GM12874 (cell line): Measurements from ENCODE around the gene CDK5RAP1.

ENCODE experiments used
- CTCF ChIP-seq: IDR thresholded peaks from 2 replicates; pipeline ENCODE4 v1.5.1; 2011; ENCODE audit warnings: low read depth, mild to moderate bottlenecking, control low read depth, low read length, moderate library complexity; ENCODE audit not compliant: insufficient read depth

The CDK5RAP1 gene

GRCh38 chr20:33401921-33402369 is 626 bp upstream of the CDK5RAP1 start:
- no peak for TF ChIP-seq CTCF

- no peak for TF ChIP-seq CTCF
Measured at GRCh38 chr20:33400812-33401183, 521 bp downstream of the CDK5RAP1 start.

GRCh38 chr20:33399924-33400323 is 1.4 kb downstream of the CDK5RAP1 start:
- no peak for TF ChIP-seq CTCF

GRCh38 chr20:33394718-33395117 is 6.6 kb downstream of the CDK5RAP1 start:
- TF ChIP-seq CTCF, result no peak

GRCh38 chr20:33393609-33394008 is 7.7 kb downstream of the CDK5RAP1 start:
- no peak for TF ChIP-seq CTCF

- no peak for TF ChIP-seq CTCF
Measured at GRCh38 chr20:33391722-33392415, 9.4 kb downstream of the CDK5RAP1 start.

- TF ChIP-seq CTCF, result no peak
Measured at GRCh38 chr20:33388268-33388667, 13.1 kb downstream of the CDK5RAP1 start.
